Activated CD4-positive, CD25-positive, alpha-beta regulatory T cell treated with anti-CD3 and anti-CD28 coated beads, Interleukin-2, amount 50 U/mL, for 16 hours (primary cell): ENCODE data around the gene RABL6.
A peak's percentile ranks its signal among the peaks of the same experiment; 100 is the strongest.
"Not testable (repeated sequence)": the region's sequence is repeated elsewhere in the genome, so short reads cannot be mapped to it uniquely, and the experiment has no call there.

Source experiments
- DNase-seq: peaks from one replicate; pipeline ENCODE4 v3.0.0-alpha.2; 2020; ENCODE audit warnings: low read depth, low spot score

The RABL6 gene

DNA sequence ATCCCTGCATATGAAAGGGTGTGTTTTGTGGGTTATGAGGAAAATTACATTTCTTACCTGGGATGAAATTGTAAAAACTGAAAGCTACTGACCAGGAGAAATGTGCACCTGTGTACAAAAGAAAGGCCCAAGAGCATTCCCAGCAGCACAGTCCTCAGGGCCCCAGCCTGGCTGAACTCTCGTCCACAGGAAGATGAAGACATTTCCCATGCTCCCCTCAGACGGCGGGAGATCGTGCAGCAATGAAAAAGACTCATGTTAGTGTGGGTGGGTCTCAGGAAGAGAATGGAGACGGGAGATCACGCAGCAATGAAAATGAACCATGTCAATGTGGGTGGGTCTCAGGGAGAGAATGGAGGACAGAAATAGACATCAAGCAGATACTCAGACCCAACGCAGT lies 30.8 kb upstream of the RABL6 start:
- no peak for DNase-seq

DNA sequence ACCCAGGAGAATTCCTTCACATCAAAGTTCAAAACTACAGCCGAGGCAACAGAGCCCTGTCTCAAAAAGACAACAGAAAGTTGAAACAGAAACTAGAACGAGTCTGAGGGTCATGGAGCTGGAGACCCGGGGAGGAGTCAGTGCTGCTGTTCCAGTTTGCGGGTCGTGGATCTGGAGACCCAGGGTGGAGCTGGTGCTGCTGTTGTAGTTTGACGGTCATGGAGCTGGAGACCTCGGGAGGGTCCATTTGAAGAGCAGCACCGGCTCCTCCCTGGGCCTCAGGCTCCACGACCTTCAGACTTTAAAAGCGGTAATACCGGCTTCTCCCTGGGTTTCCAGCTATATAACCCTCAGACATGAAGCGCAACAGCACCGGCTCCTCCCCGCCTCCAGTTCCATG lies 30.4 kb upstream of the RABL6 start:
- no peak for DNase-seq

DNA sequence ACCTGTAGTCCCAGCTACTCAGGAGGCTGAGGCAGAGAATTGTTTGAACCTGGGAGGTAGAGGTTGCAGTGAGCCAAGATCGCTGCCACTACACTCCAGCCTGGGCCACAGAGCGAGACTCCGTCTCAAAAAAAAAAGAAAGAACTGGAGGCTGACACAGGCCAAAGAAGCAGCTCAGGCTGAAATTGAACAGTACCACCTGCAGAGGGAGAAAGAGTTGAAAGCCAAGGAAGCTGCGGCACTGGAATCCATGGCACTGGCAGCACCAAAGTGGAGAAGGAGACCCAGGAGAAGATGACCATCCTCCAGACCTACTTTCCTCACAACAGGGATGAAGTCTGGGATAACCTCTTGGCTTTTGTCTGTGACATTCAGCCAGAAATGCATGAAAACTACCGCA lies 27.9 kb upstream of the RABL6 start:
- no peak for DNase-seq

DNA sequence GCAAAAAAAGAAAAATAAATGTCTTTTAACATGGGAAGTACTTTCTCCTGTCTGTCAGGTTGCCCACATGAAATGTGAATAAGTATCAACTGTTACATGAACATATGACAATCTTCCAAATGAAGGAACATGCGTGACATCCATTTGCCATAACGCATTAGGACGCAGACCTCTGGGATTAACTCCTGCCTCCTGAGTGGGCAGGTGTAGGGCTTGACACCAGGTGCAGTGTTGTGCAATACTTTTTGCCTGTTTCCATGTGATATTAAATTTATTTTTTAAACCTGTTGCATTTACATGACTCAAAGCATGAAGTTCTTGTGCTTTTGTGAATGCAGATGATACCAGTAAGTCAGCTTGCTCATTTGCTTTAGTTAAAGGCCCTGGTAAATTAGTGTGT lies 25.3 kb upstream of the RABL6 start:
- DNase-seq: no peak

GRCh38 chr9:136784249-136784996 lies 23.3 kb upstream of the RABL6 start:
- DNase-seq: no peak

GRCh38 chr9:136784997-136785361 lies 22.8 kb upstream of the RABL6 start:
- DNase-seq: no peak

DNA sequence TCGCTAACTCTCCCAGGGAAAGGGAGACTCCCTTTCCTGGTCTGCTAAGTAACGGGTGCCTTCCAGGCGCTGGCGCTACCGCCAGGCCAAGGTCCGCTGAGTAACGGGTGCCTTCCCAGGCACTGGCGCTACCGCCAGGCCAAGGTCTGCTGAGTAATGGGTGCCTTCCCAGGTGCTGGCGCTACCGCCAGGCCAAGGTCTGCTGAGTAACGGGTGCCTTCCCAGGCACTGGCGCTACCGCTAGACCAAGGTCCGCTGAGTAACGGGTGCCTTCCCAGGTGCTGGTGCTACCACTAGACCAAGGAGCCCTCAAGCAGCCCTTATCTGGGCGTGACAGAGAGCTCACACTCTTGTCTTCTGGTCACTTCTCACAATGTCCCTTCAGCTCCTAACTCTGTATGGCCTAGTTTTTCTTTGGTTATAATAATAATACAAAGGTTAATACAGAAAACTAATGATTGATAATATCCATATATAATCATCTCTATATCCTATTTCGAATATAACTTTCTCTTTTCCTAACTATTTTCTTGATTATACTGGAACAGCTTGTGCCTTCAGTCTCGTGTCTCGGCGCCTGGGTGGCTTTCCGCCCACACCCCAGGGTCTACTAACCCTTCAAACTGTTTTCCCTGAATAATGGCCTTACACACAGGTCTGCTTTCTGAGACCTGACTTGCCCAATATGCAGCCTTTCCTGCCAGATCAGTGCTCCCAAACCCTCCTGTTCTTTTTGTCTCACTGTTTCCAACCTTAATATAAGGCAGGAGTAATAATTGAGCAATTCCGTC lies 22.0 kb upstream of the RABL6 start:
- DNase-seq: not testable (repeated sequence)

DNA sequence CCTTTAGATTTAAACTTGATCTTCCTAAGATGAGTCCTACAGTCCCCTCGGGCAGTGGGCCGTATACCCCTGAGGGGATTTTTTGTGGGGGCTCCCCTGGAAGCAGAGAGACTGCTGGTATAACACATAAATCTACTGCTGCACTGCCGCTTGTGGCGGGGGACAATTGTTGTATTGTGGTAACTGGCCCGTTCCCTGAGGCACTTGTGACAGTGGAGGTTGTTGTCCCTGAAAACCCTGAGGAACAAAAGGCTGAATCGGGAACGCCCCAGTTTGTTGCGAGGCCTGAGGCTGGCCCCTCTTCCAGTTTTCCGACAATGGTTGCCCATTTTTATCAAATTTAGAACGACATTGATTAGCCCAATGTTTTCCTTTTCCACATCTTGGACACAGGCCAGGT lies 21.3 kb upstream of the RABL6 start:
- DNase-seq: no peak

DNA sequence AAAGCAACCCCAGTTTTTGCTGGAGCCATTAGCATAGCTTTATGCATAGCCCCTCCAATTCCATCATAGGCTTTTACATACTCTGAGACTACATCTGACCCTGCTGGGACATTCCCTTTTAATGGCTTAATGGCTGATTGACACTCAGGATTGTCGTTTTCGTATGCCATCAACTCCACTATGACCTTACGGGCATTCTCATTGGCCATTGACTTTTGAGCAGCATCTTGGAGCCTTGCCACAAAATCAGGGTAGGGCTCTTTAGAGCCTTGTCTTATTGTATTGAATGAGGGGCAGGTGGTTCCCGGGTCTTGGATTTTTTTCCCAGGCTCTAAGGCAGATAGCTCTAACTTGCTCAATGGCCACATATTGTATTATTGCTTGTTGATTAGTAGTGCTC lies 20.8 kb upstream of the RABL6 start:
- not testable (repeated sequence) for DNase-seq

DNA sequence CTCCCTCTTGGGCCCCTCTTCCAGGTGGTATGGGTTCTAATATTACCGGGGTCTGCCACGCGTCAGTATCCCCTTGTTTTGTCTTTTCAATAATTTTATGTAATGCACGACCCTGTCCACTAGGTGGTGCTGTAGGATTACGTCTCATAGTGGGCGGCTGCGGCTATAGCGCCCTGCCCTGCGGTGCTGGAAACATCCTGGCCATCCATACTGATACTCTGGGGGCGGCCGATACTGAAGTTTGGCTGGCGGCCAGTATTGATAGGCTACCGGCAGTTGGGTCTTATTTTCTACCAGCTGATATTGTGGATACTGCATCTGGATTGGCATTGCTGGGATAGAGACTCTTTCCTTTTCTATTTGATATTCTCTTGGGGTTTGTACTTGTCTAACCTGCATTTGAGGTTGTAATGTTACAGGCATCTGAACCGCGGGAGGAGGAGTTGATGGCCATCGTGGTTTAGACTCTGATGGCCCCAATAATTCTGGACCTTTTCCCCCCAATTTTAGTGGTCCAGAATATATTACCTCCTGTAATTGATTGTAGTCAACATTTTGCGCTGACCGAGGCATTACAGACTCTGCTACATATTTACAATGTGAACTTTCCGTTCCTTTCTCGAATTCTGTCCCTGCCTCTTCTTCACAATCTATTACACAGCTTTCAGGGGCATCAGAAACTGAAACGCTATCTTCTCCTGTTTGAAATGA lies 19.9 kb upstream of the RABL6 start:
- peak; percentile 67 for DNase-seq

- not testable (repeated sequence) for DNase-seq
Measured at GRCh38 chr9:136788644-136789522, 18.9 kb upstream of the RABL6 start.

DNA sequence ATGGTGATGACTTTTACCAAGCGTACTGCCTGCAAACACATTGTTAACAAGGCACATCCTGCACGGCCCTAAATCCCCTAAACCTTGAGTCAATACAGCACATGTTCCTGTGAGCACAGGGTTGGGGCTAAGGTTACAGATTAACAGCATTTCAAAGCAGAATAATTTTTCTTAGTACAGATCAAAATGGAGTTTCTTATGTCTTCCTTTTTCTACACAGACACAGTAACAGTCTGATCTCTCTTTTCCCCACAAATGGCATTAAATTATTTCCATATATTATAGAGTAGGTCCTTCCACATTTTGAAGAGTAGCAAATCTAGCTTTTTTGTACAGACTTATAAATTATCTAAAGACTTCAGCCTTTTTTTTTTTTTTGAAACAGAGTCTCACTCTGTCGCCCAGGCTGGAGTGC lies 18.2 kb upstream of the RABL6 start:
- no peak for DNase-seq

GRCh38 chr9:136790640-136791515 lies 16.9 kb upstream of the RABL6 start, which contains the start of gene TMEM141:
Gene TMEM141 (plus strand): TSS chr9:136791344. CDS start chr9:136791371, 27 bp downstream.
- peak; percentile 98 for DNase-seq

- peak; percentile 60 for DNase-seq
Measured at GRCh38 chr9:136791516-136792276, 16.1 kb upstream of the RABL6 start.

DNA sequence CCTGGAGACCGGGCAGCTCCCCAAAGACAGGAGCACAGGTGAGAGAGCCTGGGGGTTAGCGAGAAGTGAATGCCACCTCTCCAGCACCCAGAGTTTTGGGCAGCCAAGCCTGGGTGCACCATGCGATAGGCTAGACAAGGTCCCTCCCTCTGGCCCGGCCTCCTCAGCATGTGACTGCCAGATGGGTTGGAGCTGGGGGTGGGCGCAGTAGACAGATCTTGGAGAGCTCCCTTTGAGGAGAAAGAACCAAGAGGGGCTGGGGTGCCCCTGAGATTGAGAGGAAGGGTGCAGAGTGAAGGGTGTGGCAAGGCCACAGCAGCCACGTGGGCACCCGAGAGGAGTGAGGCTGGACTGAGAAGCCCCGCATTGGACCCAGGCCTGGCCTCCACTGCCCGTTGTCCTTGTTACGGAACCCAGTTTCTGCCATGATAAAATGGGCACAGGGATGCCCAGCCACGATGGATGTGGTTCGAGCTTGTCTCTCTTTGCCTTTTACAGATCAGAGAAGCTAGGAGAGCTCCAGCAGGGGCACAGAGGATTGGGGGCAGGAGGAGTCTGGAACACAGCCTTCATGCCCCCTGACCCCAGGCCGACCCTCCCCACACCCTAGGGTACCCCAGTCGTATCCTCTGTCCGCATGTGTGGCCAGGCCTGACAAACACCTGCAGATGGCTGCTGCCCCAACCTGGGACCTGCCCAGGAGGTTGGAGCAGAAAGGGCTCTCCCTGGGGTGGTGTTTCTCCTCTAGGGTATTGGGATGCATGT lies 15.2 kb upstream of the RABL6 start:
- DNase-seq: no peak

DNA sequence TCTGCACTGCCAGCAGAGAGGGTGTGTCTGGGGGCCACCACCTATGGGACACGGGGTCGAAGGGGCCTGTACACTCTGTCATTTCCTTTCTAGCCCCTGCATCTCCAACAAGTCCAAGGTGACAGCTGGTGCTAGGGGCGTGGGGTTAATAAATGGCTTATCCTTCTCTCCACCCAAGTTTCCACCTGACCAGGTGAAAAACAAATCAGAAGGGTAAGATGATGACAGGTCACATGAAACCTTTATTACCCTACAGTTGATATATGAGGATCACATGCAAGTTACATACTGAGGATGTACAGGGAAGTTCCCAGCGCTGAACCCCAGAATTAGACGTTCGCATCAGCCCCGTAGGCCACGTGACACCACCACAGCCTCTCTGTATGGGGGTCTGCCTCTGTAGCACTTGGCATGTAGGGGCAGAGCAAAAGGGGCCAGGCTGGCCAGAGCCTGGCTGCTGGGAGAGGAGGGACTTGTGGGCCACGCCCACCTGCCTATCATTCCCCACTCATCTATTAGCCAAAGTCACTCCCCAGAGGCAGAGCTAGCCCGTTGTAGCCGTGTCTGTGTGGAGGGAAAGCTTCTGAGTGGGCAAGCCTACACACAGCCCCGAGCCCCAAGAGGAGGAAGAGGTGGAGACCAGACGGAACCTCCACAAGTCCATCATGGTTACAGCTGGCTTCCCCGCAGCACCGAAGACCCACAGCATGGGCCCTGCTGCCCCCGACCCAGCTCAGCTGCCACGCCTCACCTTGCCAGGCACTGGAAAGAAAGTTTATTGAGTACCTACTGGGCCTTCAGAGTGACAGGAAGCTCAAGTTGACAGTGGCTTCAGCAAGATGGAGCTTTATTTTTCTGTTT lies 14.4 kb upstream of the RABL6 start:
- no peak for DNase-seq

- no peak for DNase-seq
Measured at GRCh38 chr9:136794281-136794999, 13.3 kb upstream of the RABL6 start.
